GM21423 (cell line): ENCODE measurements around the gene TMEM231.
"Not testable (repeated sequence)": the region's sequence is repeated elsewhere in the genome, so short reads cannot be mapped to it uniquely, and the experiment has no call there.

Source experiments
- ATAC-seq: cut with Tn5 transposase; IDR thresholded peaks from one replicate; pipeline ENCODE4 v1.9.1; 2021; ENCODE audit warnings: mild to moderate bottlenecking, moderate library complexity; ENCODE audit not compliant: unreplicated experiment

The TMEM231 gene

GRCh38 chr16:75567911-75568310 lies 11.9 kb upstream of the TMEM231 start:
- ATAC-seq: no peak

DNA sequence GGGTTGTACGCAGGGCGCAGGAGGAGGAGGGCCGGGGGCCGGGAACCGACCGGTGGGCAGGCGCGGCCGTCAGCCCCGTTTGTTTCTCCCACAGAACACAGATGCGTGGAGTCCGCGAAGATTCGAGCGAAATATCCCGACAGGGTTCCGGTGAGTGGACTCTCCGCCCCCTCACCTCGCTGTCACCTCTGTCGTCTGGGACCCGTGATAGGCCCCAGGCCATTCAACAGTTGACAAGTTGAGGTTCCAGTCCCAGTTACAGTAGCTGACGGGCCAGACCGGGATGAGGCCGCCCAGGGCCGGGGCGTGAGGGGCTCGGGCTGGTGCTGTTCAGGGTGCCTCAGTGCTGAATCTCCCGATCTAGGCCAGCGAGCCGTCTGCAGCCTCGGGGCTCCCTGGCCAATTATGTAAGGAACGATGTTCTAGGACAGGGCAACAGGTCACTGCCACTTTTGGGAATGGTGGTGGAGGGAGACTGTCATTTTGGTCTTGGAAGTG lies 10.8 kb upstream of the TMEM231 start:
- ATAC-seq: no peak

DNA sequence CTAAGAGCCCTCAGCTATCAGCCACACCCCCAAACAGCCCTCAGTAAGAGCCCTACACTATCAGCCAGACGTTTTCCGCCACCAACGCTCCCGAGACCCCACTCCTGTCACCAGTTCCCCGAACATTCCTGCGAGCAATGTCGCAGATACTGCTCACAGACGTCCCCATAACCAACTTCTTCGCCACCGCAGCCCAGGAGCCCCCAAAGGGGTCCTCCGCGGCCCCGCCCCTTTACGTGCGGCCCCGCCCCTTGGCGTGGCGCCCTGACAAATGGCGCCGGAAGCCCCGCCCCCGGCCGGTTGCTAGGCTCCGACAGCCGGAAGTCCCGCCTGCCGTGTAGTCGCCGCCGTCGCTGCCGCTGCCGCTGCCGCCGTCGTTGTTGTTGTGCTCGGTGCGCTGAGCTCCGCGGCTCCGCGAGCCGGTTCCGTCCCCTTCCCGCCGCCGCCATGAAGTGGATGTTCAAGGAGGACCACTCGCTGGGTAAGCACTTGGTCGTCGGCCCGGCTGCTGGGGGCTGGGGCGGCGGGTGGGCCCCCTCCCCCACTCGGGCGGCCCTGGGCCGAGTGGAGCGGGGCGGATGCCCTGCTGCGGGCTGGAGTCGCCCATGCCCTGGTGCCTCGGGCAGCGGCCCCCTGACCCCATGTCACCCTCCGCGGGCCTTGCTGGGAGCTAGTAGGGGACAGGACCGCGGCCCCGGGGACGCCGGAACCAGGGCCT lies 10.1 kb upstream of the TMEM231 start, which contains the start of gene GABARAPL2:
GABARAPL2 (plus strand) TSS at position 340 of the 718 bp plus-strand sequence; CDS start at position 448, 108 bp downstream.
- peak; percentile 69 for ATAC-seq

GRCh38 chr16:75565640-75566039 lies 9.6 kb upstream of the TMEM231 start:
- ATAC-seq: no peak

DNA sequence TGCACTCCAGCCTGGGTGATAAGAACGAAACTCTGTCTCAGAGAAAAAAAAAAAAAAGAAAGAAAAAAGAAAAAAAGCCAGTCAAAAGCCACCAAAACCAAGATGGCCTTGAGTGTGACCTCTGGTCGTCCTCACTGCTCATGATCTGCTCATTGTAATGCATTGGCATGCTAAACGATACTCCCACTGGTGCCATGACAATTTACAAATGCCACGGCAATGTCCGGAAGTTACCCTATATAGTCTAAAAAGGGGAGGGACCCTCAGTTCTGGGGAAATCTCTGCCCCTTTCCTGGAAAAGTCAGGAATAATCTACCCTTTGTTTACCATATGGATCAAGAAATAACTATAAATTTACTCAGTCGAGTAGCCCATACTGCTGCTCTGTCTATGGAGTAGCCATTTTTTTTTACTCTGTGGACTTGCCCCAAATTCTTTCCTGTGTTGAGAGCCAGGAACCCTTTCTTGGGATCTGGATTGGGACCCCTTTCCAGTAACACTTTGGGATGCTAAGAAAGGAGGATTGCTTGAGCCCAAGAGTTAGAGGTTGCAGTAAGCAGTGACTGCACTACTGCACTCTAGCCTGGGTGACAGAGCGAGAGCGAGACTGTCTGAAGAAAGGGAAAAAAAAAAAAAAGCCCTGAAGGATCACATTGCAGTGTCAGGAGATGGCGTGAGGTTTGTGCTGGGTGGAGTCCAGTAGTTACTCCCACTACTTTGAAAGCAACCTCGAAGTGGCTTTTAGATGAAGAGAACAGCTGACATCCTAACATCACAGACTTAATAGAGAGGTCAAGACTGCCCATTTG lies 3.7 kb upstream of the TMEM231 start:
- no peak for ATAC-seq

- no peak for ATAC-seq
Observed at GRCh38 chr16:75558846-75559401, 2.9 kb upstream of the TMEM231 start.

GRCh38 chr16:75556431-75556950 lies 439 bp upstream of the TMEM231 start:
- ATAC-seq: no peak

DNA sequence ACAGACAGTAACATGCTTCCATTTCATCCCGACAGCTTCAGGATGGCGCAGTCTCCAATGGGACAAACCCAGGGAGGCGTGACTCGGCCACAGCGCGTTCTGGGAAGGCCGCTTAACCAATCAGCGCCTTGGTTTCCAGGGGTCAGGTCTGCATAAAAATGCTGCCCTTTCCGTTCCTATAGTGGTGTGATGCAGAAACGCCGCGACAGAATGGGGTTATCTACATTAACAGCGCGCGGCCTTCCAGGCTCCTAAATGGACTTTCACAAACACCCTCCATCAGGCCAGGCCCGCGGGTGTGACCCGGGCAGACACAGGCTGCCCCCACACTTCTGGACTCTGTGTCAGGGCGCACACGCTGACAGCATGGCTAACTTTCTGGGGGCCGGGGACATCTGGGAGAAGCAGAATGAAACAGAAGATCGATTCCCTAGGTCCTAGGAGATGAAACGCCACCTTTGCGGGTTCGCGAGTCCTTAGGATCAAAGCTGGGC lies 792 bp downstream of the TMEM231 start:
- peak; percentile 37 for ATAC-seq

- no peak for ATAC-seq
Observed at GRCh38 chr16:75552951-75553350, 3.1 kb downstream of the TMEM231 start.

DNA sequence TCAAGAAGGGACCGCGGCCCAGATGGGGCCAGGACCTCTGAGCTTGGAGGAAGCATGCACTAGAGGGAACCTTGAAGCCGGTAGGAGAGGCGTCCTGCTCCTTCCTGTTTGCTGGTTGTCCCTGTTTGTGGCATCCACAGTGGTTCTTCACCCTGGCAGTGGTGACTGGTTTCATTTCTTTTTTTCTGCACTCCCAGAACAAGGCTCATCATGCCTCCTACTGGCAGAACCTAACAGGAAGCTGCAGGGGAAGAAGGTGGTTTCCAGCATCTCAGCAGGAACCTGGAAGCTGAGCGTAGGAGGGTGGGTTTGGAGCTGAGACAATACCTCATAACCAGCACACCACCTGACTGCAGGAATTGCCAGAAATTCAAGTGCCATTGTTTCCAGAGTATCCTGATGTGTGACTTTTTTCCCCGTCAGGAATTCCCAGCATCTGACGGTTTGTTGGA lies 5.8 kb downstream of the TMEM231 start:
- ATAC-seq: peak; percentile 85

DNA sequence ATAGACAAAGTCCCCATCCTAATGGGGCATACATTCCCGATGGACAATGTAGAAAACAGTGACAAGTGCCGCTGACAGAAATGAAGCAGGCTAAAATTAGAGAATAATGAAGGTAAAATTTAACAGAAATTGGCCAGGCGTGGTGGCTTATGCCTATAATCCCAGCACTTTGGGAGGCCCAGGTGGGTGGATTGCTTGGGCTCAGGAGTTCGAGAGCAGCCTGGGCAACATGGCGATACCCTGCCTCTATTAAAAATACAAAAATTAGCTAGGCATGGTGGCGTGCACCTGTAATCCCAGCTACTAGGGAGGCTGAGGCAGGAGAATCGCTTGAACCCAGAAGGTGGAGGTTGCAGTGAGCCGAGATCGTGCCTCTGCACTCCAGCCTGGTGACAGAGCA lies 7.6 kb downstream of the TMEM231 start:
- ATAC-seq: not testable (repeated sequence)

GRCh38 chr16:75546293-75546692 lies 9.8 kb downstream of the TMEM231 start:
- no peak for ATAC-seq

DNA sequence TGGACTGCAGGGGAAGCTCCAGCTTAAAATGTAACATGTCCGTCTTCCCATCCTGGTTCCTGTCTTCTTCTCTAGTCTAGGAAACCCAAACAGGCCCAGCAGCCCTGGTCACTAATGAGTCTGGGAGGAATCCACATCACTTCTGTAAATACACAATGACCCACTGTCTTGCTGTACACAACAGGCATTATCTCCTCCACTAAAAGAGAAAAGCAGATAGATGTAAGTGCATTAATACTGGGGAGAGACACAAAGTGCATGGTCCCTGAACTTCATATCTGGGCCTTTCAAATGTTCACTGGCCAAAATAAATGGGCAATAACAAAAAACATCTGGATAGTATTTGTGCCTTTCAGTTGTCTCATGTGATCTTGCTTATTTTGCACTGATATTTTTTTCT lies 10.2 kb downstream of the TMEM231 start:
- not testable (repeated sequence) for ATAC-seq

- not testable (repeated sequence) for ATAC-seq
Observed at GRCh38 chr16:75542462-75542861, 13.6 kb downstream of the TMEM231 start.

GRCh38 chr16:75541236-75541635 lies 14.8 kb downstream of the TMEM231 start:
- ATAC-seq: no peak

GRCh38 chr16:75538882-75539565 lies 17.0 kb downstream of the TMEM231 start:
- not testable (repeated sequence) for ATAC-seq

DNA sequence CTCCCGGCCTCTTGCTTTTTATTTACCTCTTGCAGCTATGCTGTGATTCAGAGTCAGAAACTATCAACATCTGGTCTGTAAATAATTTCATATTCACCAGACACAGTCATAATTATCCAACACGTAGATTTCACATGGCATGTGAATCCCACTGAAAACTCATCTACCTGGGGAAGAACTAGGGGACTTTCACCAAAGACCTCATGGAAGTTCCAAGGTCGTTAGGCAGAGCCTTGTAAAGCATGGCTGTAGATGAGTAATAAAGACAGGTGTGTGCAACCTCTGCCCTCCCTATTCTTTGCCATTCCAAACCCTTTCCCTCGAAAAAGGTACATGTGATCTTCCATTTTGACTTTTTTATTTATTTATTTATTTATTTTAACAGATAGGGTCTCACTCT lies 18.3 kb downstream of the TMEM231 start:
- no peak for ATAC-seq

- no peak for ATAC-seq
Observed at GRCh38 chr16:75535901-75536300, 20.2 kb downstream of the TMEM231 start, which contains the start of gene CHST5. TSS of gene CHST5 (minus strand) at chr16:75536108. CDS start at chr16:75530384, 5,724 bp downstream.

GRCh38 chr16:75535211-75535843 lies 20.7 kb downstream of the TMEM231 start:
- no peak for ATAC-seq
